Left ventricle myocardium superior (tissue), 1 donor: ENCODE measurements around the gene SOX5. TPM values are rescaled to one million over a fixed set of nuclear protein-coding genes. Genes with fewer than 3 reads are reported as not detected.

Experiments used
- ATAC-seq: fragments of 200-7000 bp; cut with Tn5 transposase; one replicate; pipeline ENCODE4 v1.9.1; 2020; ENCODE audit warnings: mild to moderate bottlenecking, moderate library complexity
- DNase-seq: peaks from one replicate; pipeline ENCODE4 v3.0.0-alpha.2; 2020
- intact Hi-C: fragments of 100-400 bp; cut with micrococcal nuclease; formaldehyde crosslinking; loops from one replicate; pipeline ENCODE4 v1.11.0; 2022
- total RNA-seq: library from RNA; stranded (reverse); fragmentation: NEBNext Ultra II Directional; extraction: Animal tissue kit (Norgen Biotek cat#: 25700); gene quantifications from one replicate; pipeline ENCODE4 v1.2.1, GENCODE V29; 2021
- donor health status: DM: no; HTN: yes; CAD: no; lungs with severe emphysema.

The SOX5 gene
- total RNA-seq, 1 donor from 2014 or later, result 4.0 TPM

DNA sequence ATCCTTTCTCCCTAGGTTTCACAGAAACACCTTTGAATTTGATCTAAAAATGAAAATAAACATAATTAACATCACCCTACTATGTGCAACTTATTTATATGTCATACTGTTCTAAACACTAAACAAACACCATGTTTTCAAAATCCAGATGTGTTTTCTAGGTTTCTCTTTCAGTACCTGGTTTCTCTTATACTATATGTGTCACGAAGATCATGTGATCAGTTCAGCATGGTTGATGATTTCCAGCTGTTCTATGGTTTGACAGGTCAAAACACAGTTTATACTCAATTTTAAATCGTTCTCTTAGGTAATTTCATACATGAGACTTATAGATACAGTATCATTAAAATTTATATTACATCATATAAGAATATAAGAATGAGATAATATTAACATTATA, 373.1 kb downstream of the SOX5 start:
- ATAC-seq (no peak), DNase-seq (no peak)
- intact Hi-C loops, result no loop called here

DNA sequence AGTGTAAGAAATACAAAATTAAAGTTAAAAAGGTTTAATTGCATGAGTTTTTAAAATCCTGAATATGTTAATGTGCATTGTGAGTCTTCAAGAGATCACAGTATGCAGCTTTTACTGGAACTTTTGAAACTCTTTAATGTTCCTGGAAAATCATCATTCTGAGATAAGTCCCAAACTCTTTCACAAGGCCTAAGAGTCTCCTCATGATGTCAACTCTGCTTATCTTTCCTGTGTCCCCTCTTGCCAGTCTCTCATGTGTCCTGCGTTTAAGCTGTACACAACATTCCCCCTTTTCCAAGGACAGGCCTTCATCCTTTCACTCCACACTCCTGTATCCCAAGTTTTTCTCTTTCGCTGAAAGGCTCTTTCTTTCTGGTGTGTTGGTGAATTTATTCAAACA, 380.1 kb downstream of the SOX5 start:
- intact Hi-C loops, result no loop called here
- no peak for ATAC-seq
- DNase-seq, result no peak

DNA sequence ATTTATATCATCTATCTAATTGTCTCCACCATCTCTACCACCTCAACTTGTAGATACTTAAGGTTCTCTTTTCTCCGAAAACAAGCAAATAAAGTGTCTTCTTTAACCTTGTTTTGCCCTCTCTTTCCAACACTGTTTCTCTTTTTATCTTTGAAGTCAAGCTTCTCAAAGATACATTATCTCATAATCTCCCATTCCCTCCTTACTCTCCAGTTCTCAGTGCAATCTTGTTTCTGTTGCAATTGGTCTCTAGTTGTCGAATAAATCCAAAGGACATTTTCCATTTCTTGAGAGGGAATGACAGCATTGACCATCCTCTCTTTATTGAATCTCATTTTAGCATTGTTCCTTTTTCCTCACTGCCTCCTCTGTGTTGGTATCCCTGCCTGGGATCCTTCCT, 383.3 kb downstream of the SOX5 start:
- ATAC-seq, result no peak
- no peak for DNase-seq
- intact Hi-C loops, result no loop called here

DNA sequence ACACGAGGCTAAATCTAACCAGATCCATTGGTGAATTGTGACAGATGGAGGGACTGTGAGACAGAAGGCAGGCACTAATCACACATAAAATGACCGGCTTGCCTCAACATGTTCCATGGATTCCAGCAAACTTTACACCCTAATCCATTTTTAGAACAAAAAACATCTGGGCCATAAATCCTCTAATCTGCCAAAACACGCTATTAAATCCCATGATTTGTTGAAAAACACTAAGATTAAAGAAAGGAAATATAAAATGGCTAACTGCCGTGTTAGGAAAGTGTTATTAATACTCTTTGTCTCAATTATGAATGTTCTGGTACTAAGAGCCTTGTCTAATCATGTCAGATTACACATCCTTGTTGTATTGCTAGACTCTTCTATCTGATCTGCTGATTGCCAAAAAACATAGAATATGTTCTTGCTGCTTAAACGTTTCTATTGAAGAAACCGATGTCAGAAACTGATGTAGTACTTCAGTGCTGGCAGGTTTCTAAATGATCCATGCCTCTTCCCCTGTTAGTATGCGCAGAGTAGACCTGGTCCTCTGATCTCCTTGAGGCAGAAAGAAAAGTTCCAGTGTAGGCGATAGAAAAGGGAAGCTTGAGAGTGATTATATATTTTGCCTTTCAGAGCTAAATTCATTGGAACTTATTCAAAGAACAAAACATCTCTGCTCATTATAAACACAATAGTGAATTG, 384.9 kb downstream of the SOX5 start:
- ATAC-seq (no peak), DNase-seq (no peak)
- intact Hi-C loops, result no loop called here

DNA sequence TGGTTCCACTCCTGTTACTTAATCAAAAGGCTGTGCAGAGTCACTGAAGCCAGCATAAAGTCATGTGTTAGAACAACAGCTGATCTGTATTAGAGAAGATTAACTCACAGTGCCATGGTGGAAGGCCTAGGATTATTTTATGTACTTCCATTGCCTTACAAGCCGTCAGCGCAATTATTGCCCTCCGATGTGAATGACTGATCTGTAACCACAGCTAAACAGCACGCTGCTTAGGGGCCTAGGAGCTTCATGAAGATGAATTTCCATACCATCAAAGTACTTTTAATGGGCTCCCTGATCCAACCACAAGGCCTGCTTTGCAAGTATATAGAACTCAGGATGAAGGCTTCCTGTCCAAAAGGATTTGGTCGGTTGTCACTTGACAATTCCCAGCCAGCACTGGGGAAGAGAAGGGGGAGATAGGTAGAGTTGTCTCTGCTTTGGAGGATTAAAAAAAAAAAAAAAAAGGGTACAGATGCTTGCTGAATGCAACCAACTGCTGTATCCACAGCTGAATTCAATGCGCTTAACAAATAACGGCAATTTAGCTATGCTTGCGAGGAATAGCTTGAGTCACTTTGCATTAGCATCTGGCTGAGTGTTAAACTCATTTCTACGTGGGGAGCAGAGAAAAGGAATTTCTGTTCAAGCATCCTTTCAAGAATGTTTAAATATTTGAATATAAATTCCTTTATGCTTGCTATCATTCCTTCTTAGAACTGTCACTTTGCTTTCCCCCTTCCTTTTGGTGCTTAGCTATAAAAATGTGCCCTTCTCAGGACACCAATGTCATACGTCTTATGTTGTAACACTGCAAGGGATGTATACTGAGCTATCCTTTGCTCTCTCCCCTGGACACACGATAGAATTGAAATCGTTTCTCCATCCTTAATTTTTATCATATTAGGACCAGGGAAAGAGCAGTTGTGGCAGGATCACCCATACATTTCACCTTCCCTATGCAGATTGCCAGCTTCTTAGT, 387.8 kb downstream of the SOX5 start:
- no peak for ATAC-seq
- intact Hi-C loops, result no loop called here
- no peak for DNase-seq

DNA sequence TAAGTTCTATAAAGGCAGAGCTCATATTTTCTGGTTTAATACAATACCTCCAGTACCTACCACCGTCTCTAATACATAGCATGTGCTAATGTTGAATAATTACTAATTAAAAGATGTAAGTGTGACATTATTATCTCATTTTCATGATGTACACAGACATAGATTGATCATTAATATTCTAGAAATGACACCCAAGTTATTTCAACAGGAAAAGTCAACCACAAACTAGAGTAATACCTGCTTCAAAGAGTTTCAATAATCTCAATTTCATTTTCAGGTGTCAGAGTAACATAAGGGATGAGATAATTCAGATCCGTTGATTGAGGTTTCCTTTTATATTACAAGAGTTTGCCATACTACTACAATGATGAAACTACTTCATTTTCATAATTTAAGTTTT, 388.9 kb downstream of the SOX5 start:
- DNase-seq, result no peak
- intact Hi-C loops, result no loop called here
- ATAC-seq, result no peak

DNA sequence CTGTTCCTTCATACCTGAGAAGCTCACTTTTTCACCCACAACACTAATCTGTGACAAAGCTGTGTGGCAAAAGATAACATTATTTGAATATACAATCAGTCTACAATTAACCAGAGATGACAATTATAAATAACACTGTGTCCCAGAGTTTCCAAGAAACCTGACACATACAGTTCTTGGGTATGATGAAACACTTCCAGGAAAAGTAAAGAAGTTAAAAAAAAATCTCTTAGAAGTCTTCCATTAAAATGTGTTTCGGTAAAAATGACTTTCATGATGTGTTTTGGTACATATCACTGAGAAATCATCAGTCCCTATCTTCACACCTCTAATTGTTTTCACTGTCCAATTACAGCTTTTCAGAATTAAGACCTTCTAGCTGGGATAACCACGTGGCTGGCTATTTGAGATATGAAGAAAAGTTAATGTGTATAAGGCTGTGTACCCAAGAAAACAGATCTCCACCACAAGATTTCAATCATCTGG, 390.2 kb downstream of the SOX5 start:
- ATAC-seq (no peak), DNase-seq (no peak)
- intact Hi-C loops, result no loop called here

DNA sequence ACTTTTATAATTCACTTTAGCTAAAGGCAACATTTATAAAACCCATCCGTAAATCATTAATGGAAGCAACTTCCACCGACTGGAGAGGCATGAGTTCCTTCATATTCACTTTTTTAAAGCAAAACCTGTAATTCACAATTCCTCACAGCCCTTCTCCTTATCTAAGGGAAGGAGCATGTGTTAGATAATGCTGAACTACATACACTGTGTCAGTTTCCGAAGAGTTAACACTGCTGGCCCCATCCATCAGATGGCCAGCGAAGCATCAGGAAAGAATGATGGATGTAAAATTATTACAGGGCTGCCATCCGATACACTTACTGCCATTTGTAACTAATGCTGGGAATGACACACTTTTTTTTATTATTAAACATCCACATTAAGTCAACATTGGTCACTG, 392.8 kb downstream of the SOX5 start:
- ATAC-seq, result no peak
- no peak for DNase-seq
- intact Hi-C loops, result no loop called here

DNA sequence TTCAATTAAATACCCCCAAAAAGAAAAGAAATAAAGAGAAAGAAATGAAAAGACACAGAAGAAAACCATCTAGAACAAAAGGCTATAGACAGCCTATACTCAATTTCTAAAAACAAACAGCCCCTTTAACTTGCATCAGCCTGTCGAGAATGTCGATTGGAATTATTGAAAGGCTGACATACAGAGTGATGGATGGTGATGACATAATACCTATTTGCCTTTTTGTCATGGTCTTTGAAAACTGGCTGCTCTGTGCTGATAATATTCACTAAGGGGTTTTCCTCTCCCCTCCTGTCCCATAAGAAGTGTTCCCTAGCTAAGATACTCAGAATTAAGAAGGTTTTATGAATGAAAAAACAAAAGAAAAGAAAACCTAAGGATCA, 393.7 kb downstream of the SOX5 start:
- intact Hi-C loops, result no loop called here
- DNase-seq (no peak), ATAC-seq (no peak)

DNA sequence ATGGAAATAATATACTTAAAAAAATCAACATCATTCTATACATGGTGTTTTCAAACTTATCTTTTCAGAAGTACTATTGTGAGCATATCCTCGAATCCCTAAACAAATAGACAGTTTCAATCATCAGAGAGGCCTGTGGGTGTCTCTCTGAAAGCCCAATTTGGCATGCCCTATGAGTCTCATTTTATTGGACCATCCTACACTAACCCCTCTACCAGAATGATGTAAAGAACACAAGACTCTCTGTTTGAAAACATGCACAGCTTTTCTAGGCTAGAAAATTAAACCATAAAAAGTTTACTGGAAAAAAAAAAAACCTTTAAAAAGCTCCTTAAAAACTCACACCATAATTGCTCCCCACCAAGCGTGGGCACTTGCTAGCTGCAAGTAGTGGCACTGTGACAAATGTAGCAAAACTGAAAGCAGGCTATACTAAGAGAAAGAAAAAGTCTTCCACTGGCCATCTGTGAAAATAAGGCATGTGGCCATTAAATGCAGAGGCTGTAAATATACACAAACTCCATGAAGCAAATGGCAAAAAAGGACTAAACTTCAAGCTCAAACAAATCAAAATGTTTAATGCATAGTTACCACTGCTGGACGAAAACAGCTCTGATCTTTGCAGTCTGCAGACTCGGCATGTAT, 394.2 kb downstream of the SOX5 start:
- DNase-seq (no peak), ATAC-seq (no peak)
- intact Hi-C loops, result no loop called here

DNA sequence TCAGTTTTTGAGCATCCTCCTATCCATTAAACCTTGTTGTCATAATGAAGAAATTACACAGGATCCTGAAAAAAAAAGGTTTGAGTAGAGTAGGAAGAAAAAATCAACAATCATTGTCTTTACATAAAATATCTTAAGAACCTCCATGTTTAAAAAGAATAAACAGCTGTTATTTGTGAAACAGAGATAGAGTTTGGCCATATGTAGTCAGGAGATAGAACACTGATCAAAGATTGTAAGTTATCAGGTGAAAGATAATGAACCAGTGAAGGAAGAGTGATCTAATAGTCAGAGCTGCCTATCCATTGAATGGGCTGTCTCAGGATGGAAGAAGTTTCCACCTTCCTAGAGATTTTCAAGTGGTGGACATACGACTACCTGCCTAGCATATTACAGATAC, 397.1 kb downstream of the SOX5 start:
- no peak for ATAC-seq
- DNase-seq, result no peak
- intact Hi-C loops, result no loop called here

DNA sequence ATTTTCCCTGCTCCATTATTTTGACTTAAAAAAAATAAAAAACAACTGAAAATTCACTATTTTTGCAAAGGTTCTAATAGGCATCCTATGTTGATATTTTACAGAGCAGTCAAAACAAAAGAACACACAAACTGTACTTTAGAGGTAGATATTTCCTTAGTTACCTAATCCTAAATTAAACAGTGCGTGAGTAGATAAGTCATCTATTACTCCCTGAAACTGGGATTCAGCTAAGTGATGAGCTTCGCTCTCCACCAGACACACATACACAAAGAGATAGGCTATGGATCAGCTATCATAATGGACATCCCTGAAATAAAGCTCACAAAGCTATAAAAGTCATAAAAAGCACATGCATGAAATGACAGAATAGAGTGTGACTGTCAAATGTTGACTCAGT, 398.7 kb downstream of the SOX5 start:
- intact Hi-C loops, result no loop called here
- DNase-seq (no peak), ATAC-seq (no peak)

DNA sequence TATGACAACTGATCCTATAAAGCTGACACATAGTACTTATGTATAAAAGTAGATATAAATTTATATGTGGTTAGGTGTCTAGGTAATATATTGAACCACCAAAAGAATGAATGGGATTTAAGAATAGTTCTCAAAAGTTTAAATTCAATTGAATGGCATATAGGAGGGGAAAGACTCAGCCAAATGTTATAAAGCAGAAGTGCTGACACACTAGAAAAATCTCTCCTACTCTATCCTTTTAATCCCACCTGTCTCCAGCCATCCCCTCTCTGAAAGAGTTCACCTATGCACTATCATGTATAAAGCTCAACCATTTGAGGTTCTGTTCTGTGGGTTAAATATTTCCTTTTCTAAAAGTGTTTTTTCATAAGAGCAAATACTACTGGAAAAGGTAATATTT, 400.7 kb downstream of the SOX5 start:
- ATAC-seq (no peak), DNase-seq (no peak)
- intact Hi-C loops, result no loop called here

DNA sequence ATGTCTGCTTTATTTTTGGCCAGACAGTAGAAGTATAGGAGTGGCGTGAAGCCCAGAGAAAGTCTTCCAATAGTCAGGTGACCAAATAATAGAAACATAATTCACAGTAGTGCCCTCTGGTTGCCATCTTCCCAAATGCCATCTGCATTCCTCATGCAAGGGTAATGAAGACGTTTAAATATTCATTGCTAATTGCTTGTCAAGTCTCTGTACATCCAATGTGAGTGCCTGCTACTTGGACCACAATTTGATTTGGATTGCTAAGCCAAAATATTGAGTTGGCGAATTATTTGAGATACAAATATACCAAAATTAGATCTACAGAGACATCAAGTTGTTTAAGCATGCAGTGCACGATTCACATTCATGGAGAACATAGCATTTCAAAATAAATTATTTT, 402.7 kb downstream of the SOX5 start:
- no peak for ATAC-seq
- intact Hi-C loops, result no loop called here
- no peak for DNase-seq

DNA sequence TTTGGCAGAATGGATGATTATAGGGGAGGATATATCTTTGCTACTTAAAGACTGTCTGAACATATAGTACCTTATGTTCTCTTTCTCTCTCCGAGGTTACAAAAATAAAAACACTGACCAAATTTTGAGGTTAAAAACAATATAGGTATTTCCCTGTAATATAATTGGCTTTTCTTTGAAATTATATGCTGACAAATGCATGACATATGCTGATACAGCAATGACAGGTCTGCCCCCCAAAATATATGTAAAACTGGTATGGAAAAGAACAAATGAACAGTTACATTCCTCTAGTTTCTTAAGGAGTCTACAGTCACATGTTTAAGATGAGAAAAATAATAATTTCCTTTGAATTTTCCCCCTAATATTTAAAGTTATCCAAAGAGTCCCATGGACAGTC, 405.7 kb downstream of the SOX5 start:
- no peak for ATAC-seq
- intact Hi-C loops, result no loop called here
- no peak for DNase-seq

DNA sequence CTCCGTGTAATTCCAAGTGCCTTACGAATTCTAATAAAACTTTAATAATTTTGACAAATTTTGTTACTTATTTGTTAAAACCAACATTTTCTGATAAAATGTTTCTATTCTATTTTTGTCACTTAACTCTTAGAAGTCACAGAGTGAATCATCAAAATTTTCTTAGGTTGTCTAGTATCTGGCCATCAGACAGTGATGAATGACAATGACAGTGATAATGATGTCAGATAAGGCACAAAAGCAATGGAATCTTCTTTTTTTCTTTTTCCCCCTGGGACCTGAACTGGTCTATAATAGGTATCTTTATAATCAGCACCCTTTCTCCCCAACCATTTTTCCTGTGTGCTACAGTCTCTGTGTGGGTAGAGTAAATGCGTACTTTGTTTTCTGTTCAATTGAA, 407.3 kb downstream of the SOX5 start:
- intact Hi-C loops, result no loop called here
- ATAC-seq (no peak), DNase-seq (no peak)

DNA sequence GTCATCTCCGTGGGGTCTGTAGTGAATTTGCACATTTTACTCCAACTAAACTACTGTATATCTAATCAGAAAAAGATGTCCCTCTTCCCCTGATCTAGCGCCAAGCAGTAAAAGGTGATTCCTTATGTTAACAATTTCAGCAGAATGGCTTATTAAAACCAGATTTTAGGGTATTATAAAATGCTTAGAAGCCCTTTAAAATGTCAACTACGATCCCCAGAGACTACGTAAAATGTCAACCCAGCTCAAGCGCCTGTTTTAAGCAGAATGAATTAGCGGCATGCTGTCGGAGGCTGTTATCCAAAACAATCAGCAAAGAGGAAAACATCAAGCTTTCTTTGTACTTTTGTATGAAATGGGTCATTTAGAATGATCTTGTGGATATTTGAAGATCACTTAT, 408.9 kb downstream of the SOX5 start:
- ATAC-seq (no peak), DNase-seq (no peak)
- intact Hi-C loops, result no loop called here

DNA sequence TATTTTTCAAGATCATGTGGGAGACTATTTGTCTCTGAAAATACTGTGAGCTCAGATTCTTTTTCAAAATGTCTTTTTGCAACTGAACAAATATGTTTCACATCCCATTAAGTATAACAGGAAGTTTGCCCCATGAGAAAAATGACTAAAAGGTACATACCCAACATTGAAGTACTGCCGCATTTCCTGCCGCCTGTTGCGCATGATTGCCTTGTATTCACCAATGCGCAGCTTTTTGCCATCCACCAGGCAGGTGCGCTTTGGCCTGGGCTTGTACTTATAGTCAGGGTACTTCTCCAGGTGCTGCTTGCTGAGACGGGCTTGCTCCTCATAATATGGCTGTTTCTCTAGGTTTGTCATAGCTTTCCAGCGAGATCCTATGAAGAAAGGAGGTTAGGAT, 413.2 kb downstream of the SOX5 start:
- ATAC-seq (no peak), DNase-seq (no peak)
- intact Hi-C loops, result no loop called here

DNA sequence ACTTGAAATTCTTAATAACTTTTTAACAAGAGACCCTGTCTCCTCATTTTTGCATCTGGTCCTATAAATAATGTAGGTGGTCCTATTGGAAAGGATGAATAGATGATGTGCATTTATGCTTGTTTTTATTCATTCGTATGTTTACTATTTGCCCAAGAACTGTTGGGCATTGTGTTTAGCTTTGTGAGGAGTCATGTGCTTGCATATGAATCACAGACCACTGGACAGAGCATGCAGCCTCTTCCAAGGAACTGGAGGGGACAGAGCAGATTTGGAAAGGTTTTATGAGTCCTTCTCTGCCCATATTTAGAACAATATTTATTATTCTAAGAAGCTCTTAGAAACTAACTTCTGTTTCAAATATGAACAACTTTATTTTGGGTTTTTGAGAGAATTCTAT, 414.0 kb downstream of the SOX5 start:
- ATAC-seq (no peak), DNase-seq (no peak)
- intact Hi-C loops, result no loop called here

DNA sequence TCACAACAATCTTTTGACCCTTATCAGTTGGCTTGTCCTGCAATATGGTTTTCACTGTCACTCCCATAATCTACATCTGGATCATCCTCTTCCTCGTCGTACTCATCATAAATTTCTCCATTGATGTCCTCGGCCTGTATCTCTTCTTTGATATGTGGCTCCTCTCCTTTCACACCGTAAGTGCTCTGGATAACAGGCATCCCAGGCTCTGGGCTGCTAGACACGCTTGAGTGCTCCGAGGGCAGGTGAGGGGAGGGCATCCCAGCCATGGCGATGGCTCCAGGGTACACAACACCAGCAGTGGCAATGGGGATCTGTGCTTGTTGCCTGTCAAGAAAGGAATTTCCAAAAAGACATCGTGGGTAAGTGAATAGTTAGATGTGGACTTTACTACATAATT, 415.3 kb downstream of the SOX5 start:
- ATAC-seq, result no peak
- no peak for DNase-seq
- intact Hi-C loops, result no loop called here
